ENCODE data around the gene MASTL. TPM values are rescaled to one million over a fixed set of nuclear protein-coding genes. Genes with fewer than 3 reads are reported as not detected.
A peak's percentile ranks its signal among the peaks of the same experiment; 100 is the strongest.
"Not testable (repeated sequence)": the region's sequence is repeated elsewhere in the genome, so short reads cannot be mapped to it uniquely, and the experiment has no call there.

MASTL gene
- total RNA-seq, 1 experiment from 2014 or later = 13.8 TPM

- CTCF ChIA-PET = interaction anchor here (0.6 to 1.5 kb wide), 3 partner anchors 26 to 463 kb away, joined by 3 to 5 read pairs (median 3); no protein-coding TSS in a partner anchor
- TF ChIP-seq TCF7L2 (IDR thresholded peaks at IDR 0.05; ENCODE audit: borderline replicate concordance, extremely low read depth, insufficient read depth, insufficient read length) = no peak
- no peak for TF ChIP-seq CEBPB (IDR thresholded peaks at IDR 0.05; ENCODE audit: low read depth)
- no peak; the same call in 1 of the 2 replicates for TF ChIP-seq ZFX (IDR thresholded peaks at IDR 0.05)
- no peak for TF ChIP-seq YY1 (IDR thresholded peaks at IDR 0.05; ENCODE audit: extremely low read depth, insufficient replicate concordance, low read depth, low read length)
- no peak for TF ChIP-seq CBX3 (IDR thresholded peaks at IDR 0.05; ENCODE audit: low read depth)
- TF ChIP-seq EZH2phosphoT487 (IDR thresholded peaks at IDR 0.05; ENCODE audit: borderline replicate concordance) = no peak
- TF ChIP-seq JUND (IDR thresholded peaks at IDR 0.05) = no peak
- no peak for TF ChIP-seq ZBTB33 (IDR thresholded peaks at IDR 0.05; ENCODE audit: extremely low read depth, insufficient replicate concordance, low read length)
- no peak for TF ChIP-seq MAX (IDR thresholded peaks at IDR 0.05)
- no peak for TF ChIP-seq SP1 (IDR thresholded peaks at IDR 0.05; ENCODE audit: low read depth)
- TF ChIP-seq EZH2 (IDR thresholded peaks at IDR 0.05) = no peak
- no peak for TF ChIP-seq POLR2A (IDR thresholded peaks at IDR 0.05; ENCODE audit: borderline replicate concordance, extremely low read depth, insufficient read depth, insufficient read length)
- TF ChIP-seq SRF (IDR thresholded peaks at IDR 0.05; ENCODE audit: low read depth) = no peak
- TF ChIP-seq RAD21 (IDR thresholded peaks at IDR 0.05; ENCODE audit: low read depth) = no peak
- TSS peak; percentile 75 for BruUV-seq (replicated peaks)
- intact Hi-C loops (cut with micrococcal nuclease) = loop anchor here (2.0 kb wide), 1 partner anchor 87 kb away; the partner anchor contains the start of gene ACBD5
- H3K27ac ChIP-seq (ENCODE audit: low read depth, low read length) = peak overlapping the region; percentile 94
- H3K27me3 ChIP-seq (ENCODE audit: insufficient read depth, low read length) = no peaks in the 10 kb centered on the region
- H3K9ac ChIP-seq (ENCODE audit: low read length) = peak overlapping the region; percentile 85
- peaks cover 91% of the 10 kb centered on the region for H3K79me2 ChIP-seq (ENCODE audit: insufficient read depth, low read length)
- H3K9me2 ChIP-seq (ENCODE audit: insufficient read depth) = no peaks in the 10 kb centered on the region
- POLR2A ChIA-PET = interaction anchor here (0.9 to 1.5 kb wide), 5 partner anchors 8 to 350 kb away, joined by 3 to 7 read pairs (median 3); partner anchors contain the start of gene RAB18
- RAD21 ChIA-PET (ENCODE audit: low non-redundant PET in 1 of 2, low total read pairs in 2 of 2, uncharacterized antibody in 2 of 2, unreplicated experiment in 2 of 2) = no interaction called here
- H4K20me1 ChIP-seq (ENCODE audit: insufficient read depth) = peaks cover 20% of the 10 kb centered on the region; the same call in 1 of the 2 replicates
- ATAC-seq = 0 out of 2 replicates have a peak, but pooled peaks have one; percentile 1
- peak overlapping the region; percentile 95 to 100 for H3K4me3 ChIP-seq (replicated peaks in 1 of 2; ENCODE audit: low read depth in 1 of 2, low read length in 2 of 2)
- H2AFZ ChIP-seq (ENCODE audit: low read depth, low read length, poor library complexity, severe bottlenecking) = no peak overlapping the region
- DNase-seq (ENCODE audit: low read depth, low spot score) = no peak
- H3K9me3 ChIP-seq (ENCODE audit: control insufficient read depth in 1 of 2, insufficient read depth in 1 of 2, low read depth in 1 of 2, low read length in 2 of 2) = no peaks in the 10 kb centered on the region
- peaks cover 6 to 12% of the 10 kb centered on the region in 2 experiments for H3K36me3 ChIP-seq (ENCODE audit: control insufficient read depth in 1 of 2, insufficient read depth in 2 of 2, low read length in 2 of 2)
- H3K4me2 ChIP-seq (ENCODE audit: low read length) = peak overlapping the region; percentile 98
- peaks cover 10 to 21% of the 10 kb centered on the region in 2 experiments; a peak in 3 of 4 replicates for H3K4me1 ChIP-seq (ENCODE audit: control insufficient read depth in 1 of 2, insufficient read depth in 2 of 2, low read length in 2 of 2)
Observed at GRCh38 chr10:27153845-27154193, 1.3 kb upstream of the MASTL start.

- Histone ChIP-seq H3K4me1 (ENCODE audit: control insufficient read depth in 1 of 2, insufficient read depth in 2 of 2, low read length in 2 of 2) (peaks cover 10 to 21% of the 10 kb centered on the region in 2 experiments; a peak in 3 of 4 replicates), H3K4me2 (ENCODE audit: low read length) (peak overlapping the region; percentile 98), H3K36me3 (ENCODE audit: control insufficient read depth in 1 of 2, insufficient read depth in 2 of 2, low read length in 2 of 2) (peaks cover 18 to 24% of the 10 kb centered on the region in 2 experiments), H3K27ac (ENCODE audit: low read depth, low read length) (peak overlapping the region; percentile 94), H3K4me3 (replicated peaks in 1 of 2; ENCODE audit: low read depth in 1 of 2, low read length in 2 of 2) (peak overlapping the region; percentile 95 to 100), H3K79me2 (ENCODE audit: insufficient read depth, low read length) (peaks cover 72% of the 10 kb centered on the region), H3K9ac (ENCODE audit: low read length) (peak overlapping the region; percentile 85)
- CTCF ChIA-PET; ATAC-seq; H4K20me1 ChIP-seq (ENCODE audit: insufficient read depth); intact Hi-C loops (cut with micrococcal nuclease); H3K27me3 ChIP-seq (ENCODE audit: insufficient read depth, low read length); BruUV-seq (replicated peaks); H2AFZ ChIP-seq (ENCODE audit: low read depth, low read length, poor library complexity, severe bottlenecking); DNase-seq (ENCODE audit: low read depth, low spot score); H3K9me2 ChIP-seq (ENCODE audit: insufficient read depth); H3K9me3 ChIP-seq (ENCODE audit: control insufficient read depth in 1 of 2, insufficient read depth in 1 of 2, low read depth in 1 of 2, low read length in 2 of 2): not testable (repeated sequence)
- ChIA-PET POLR2A (interaction anchor here (0.7 kb wide), 1 partner anchor 737 kb away, joined by 3 read pairs; no protein-coding TSS in a partner anchor), RAD21 (ENCODE audit: low non-redundant PET in 1 of 2, low total read pairs in 2 of 2, uncharacterized antibody in 2 of 2, unreplicated experiment in 2 of 2) (interaction anchor here in 1 of 2 experiments (0.6 kb wide), 1 partner anchor 18 kb away, joined by 3 read pairs; no protein-coding TSS in a partner anchor)
Observed at GRCh38 chr10:27156566-27156965, 1.4 kb downstream of the MASTL start.

All from HCT116 (cell line).